ENCODE data around the gene CDKAL1.
"Not testable (repeated sequence)": the region's sequence is repeated elsewhere in the genome, so short reads cannot be mapped to it uniquely, and the experiment has no call there.

CDKAL1 gene

GRCh38 chr6:20924094-20924493 lies 389.8 kb downstream of the CDKAL1 start:
- DNase-seq (ENCODE audit: low read depth) = not testable (repeated sequence)

- DNase-seq (ENCODE audit: low read depth) = no peak
These were observed 390.8 kb downstream of the CDKAL1 start for GRCh38 chr6:20924911-20925543.

GRCh38 chr6:20927130-20927860 lies 393.0 kb downstream of the CDKAL1 start:
- DNase-seq (ENCODE audit: low read depth) = no peak

- no peak for DNase-seq (ENCODE audit: low read depth)
These were observed 395.0 kb downstream of the CDKAL1 start for GRCh38 chr6:20929283-20929682.

- no peak for DNase-seq (ENCODE audit: low read depth)
These were observed 396.8 kb downstream of the CDKAL1 start for GRCh38 chr6:20931093-20931492.

GRCh38 chr6:20931772-20932171 lies 397.5 kb downstream of the CDKAL1 start:
- DNase-seq (ENCODE audit: low read depth) = no peak

- no peak for DNase-seq (ENCODE audit: low read depth)
These were observed 398.0 kb downstream of the CDKAL1 start for GRCh38 chr6:20932284-20932683.

- DNase-seq (ENCODE audit: low read depth) = no peak
These were observed 399.0 kb downstream of the CDKAL1 start for GRCh38 chr6:20933057-20933788.

GRCh38 chr6:20936949-20937348 lies 402.7 kb downstream of the CDKAL1 start:
- no peak for DNase-seq (ENCODE audit: low read depth)

GRCh38 chr6:20939161-20939775 lies 405.0 kb downstream of the CDKAL1 start:
- DNase-seq (ENCODE audit: low read depth) = no peak

GRCh38 chr6:20943040-20943627 lies 408.9 kb downstream of the CDKAL1 start:
- DNase-seq (ENCODE audit: low read depth) = no peak

- no peak for DNase-seq (ENCODE audit: low read depth)
These were observed 409.7 kb downstream of the CDKAL1 start for GRCh38 chr6:20943922-20944321.

GRCh38 chr6:20946022-20946421 lies 411.8 kb downstream of the CDKAL1 start:
- DNase-seq (ENCODE audit: low read depth) = no peak

GRCh38 chr6:20946890-20947289 lies 412.6 kb downstream of the CDKAL1 start:
- DNase-seq (ENCODE audit: low read depth) = no peak

- DNase-seq (ENCODE audit: low read depth) = no peak
These were observed 413.7 kb downstream of the CDKAL1 start for GRCh38 chr6:20947977-20948376.

- no peak for DNase-seq (ENCODE audit: low read depth)
These were observed 414.3 kb downstream of the CDKAL1 start for GRCh38 chr6:20948556-20948955.

GRCh38 chr6:20949138-20949537 lies 414.9 kb downstream of the CDKAL1 start:
- no peak for DNase-seq (ENCODE audit: low read depth)

- DNase-seq (ENCODE audit: low read depth) = no peak
These were observed 418.6 kb downstream of the CDKAL1 start for GRCh38 chr6:20952699-20953474.

GRCh38 chr6:20954315-20954714 lies 420.1 kb downstream of the CDKAL1 start:
- DNase-seq (ENCODE audit: low read depth) = no peak

- no peak for DNase-seq (ENCODE audit: low read depth)
These were observed 420.9 kb downstream of the CDKAL1 start for GRCh38 chr6:20955131-20955530.

- DNase-seq (ENCODE audit: low read depth) = no peak
These were observed 421.5 kb downstream of the CDKAL1 start for GRCh38 chr6:20955751-20956150.
